ENCODE results near the gene AKAP6.

DNA sequence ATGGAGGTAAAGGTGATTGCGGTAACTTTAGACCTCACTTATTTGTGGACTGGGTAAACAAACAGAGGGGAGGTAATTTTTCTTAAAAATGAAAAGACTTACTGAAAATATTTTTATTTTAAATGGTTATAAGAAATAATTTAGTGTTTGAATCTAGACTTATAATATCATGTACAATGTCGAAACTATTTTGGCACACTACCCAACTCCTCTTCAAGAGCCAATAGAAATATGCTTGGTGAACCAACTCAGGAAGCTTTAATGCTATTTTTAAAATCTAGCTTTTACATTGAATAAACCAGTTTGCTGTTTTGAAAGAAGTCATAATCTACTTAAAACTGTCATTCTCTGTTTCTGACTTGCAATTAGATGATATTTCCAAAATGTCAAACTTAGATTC, 433.8 kb downstream of the AKAP6 start:
- TF ChIP-seq CTCF (IDR thresholded peaks at IDR 0.05) = no peak
- TF ChIP-seq POLR2A (IDR thresholded peaks at IDR 0.05) = no peak
